Measurements from ENCODE around the gene ARL6. TPM values are rescaled to one million over a fixed set of nuclear protein-coding genes. Genes with fewer than 3 reads are reported as not detected.
A peak's percentile ranks its signal among the peaks of the same experiment; 100 is the strongest.

Gene ARL6
- total and polyA plus RNA-seq, 4 donors: 3.3 to 20.8 (median 8.0) TPM

DNA sequence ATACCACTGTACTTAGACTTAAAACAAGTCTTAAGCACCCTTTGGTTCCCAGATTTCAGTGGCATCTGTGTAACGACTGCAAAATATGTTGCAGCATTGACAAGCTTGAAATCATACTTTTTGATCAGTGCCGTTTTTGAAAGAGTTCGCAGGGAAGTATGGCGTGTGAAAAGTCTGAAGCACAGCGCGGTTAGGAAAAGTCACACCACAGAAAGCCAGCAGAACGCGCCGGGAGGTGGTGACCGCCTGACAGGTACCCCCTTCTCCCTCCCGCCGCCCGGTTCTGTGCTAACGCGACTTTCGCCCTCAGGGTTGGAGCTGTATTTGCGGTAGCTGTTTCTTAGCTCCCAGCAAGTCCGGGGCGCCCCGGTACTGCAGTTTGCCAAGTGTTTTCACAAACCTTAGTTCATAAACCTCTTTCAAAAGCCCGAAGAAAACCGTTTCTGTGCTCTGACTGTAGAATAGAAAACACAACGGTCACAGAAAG is 56.8 kb downstream of the ARL6 start:
- Histone ChIP-seq H3K27me3 (ENCODE audit: control insufficient read depth in 3 of 3, insufficient read depth in 3 of 3, low read length in 2 of 3) (no peaks in the 10 kb centered on the region), H3K27ac (ENCODE audit: low read depth in 1 of 2, low read length in 1 of 2) (peak overlapping the region; percentile 97), H3K4me1 (ENCODE audit: control insufficient read depth in 5 of 5, insufficient read depth in 5 of 5, low read length in 5 of 5) (peaks cover 0 to 41% (median 14%) of the 10 kb centered on the region in 5 donors), H3K9ac (ENCODE audit: insufficient read depth in 1 of 2, low read length in 2 of 2) (peak overlapping the region; percentile 50 to 95), H3K4me3 (peak overlapping the region; percentile 98), H3K36me3 (ENCODE audit: control insufficient read depth in 4 of 4, insufficient read depth in 4 of 4, low read length in 4 of 4) (peaks cover 0 to 3% (median 0%) of the 10 kb centered on the region in 4 donors), H3K9me3 (ENCODE audit: control insufficient read depth in 4 of 4, insufficient read depth in 3 of 4, low read length in 3 of 4) (no peaks in the 10 kb centered on the region)
- TF ChIP-seq, protein P1, sequence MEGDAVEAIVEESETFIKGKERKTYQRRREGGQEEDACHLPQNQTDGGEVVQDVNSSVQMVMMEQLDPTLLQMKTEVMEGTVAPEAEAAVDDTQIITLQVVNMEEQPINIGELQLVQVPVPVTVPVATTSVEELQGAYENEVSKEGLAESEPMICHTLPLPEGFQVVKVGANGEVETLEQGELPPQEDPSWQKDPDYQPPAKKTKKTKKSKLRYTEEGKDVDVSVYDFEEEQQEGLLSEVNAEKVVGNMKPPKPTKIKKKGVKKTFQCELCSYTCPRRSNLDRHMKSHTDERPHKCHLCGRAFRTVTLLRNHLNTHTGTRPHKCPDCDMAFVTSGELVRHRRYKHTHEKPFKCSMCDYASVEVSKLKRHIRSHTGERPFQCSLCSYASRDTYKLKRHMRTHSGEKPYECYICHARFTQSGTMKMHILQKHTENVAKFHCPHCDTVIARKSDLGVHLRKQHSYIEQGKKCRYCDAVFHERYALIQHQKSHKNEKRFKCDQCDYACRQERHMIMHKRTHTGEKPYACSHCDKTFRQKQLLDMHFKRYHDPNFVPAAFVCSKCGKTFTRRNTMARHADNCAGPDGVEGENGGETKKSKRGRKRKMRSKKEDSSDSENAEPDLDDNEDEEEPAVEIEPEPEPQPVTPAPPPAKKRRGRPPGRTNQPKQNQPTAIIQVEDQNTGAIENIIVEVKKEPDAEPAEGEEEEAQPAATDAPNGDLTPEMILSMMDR (IDR thresholded peaks at IDR 0.05; ENCODE audit: control extremely low read depth, extremely low read depth): no peak
- DNase-seq (no peak), ATAC-seq (ENCODE audit: insufficient read depth, low FRiP score) (peak; percentile 5)
- 0 to 1% methylated on average over 23 of the region's 23 CpGs for WGBS, 2 donors

GRCh38 chr3:97821774-97822358 is 57.3 kb downstream of the ARL6 start, which contains the start of gene CRYBG3:
Gene CRYBG3 (plus strand): TSS chr3:97822011. CDS start chr3:97822207, 196 bp downstream.
- Histone ChIP-seq H3K36me3 (ENCODE audit: control insufficient read depth in 4 of 4, insufficient read depth in 4 of 4, low read length in 4 of 4) (peaks cover 0 to 3% (median 0%) of the 10 kb centered on the region in 4 donors), H3K9me3 (ENCODE audit: control insufficient read depth in 4 of 4, insufficient read depth in 3 of 4, low read length in 3 of 4) (no peaks in the 10 kb centered on the region), H3K4me3 (peak within 1 kb of the TSS; percentile 98), H3K9ac (ENCODE audit: insufficient read depth in 1 of 2, low read length in 2 of 2) (peak within 1 kb of the TSS; percentile 50 to 95), H3K27ac (ENCODE audit: low read depth in 1 of 2, low read length in 1 of 2) (peak within 1 kb of the TSS; percentile 97), H3K27me3 (ENCODE audit: control insufficient read depth in 3 of 3, insufficient read depth in 3 of 3, low read length in 2 of 3) (no peaks in the 10 kb centered on the region), H3K4me1 (ENCODE audit: control insufficient read depth in 5 of 5, insufficient read depth in 5 of 5, low read length in 5 of 5) (peaks cover 0 to 41% (median 15%) of the 10 kb centered on the region in 5 donors)
- peak; percentile 88 to 95 (median 92) for DNase-seq
- peak; percentile 99 for ATAC-seq (ENCODE audit: insufficient read depth, low FRiP score)
- WGBS, 2 donors: 0 to 1% methylated on average over 38 to 66 of the region's 66 CpGs
- TF ChIP-seq, protein P1 (IDR thresholded peaks at IDR 0.05; ENCODE audit: control extremely low read depth, extremely low read depth): no peak

- TF ChIP-seq, protein P1 (IDR thresholded peaks at IDR 0.05; ENCODE audit: control extremely low read depth, extremely low read depth): no peak
- Histone ChIP-seq H3K36me3 (ENCODE audit: control insufficient read depth in 4 of 4, insufficient read depth in 4 of 4, low read length in 4 of 4) (peaks cover 0 to 3% (median 0%) of the 10 kb centered on the region in 4 donors), H3K9me3 (ENCODE audit: control insufficient read depth in 4 of 4, insufficient read depth in 3 of 4, low read length in 3 of 4) (no peaks in the 10 kb centered on the region), H3K4me3 (peak overlapping the region; percentile 98), H3K4me1 (ENCODE audit: control insufficient read depth in 5 of 5, insufficient read depth in 5 of 5, low read length in 5 of 5) (peaks cover 0 to 39% (median 15%) of the 10 kb centered on the region in 5 donors), H3K27ac (ENCODE audit: low read depth in 1 of 2, low read length in 1 of 2) (peak overlapping the region; percentile 97), H3K9ac (ENCODE audit: insufficient read depth in 1 of 2, low read length in 2 of 2) (peak overlapping the region; percentile 50 to 85), H3K27me3 (ENCODE audit: control insufficient read depth in 3 of 3, insufficient read depth in 3 of 3, low read length in 2 of 3) (no peaks in the 10 kb centered on the region)
- DNase-seq (peak; percentile 61 to 81 (median 78)), ATAC-seq (ENCODE audit: insufficient read depth, low FRiP score) (peak; percentile 13)
- WGBS, 2 donors: 0 to 1% methylated on average over 36 of the region's 36 CpGs
Observed at GRCh38 chr3:97822359-97822775, 57.8 kb downstream of the ARL6 start.
